ENCODE results near the gene SP140.
"Not testable (repeated sequence)": the region's sequence is repeated elsewhere in the genome, so short reads cannot be mapped to it uniquely, and the experiment has no call there.

SP140 gene

DNA sequence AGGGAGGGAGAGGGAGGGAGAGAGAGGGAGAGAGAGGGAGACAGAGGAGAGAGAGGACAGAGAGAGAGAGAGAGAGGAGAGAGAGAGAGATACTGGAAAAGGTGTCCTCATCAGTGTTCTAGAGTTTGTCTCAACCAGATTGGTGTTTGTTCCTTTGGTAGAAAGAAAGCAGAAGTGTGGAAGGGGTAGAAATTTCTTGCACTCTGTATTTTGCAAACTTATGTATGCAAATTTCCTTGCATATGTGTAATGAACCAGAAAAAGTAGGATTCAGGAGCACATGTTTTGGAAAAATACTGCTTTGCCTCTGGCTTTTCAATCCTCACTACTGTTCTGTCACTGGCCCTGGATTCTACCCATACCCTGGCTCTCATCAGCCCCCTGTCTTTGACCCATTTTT, 1.1 kb upstream of the SP140 start:
- in situ Hi-C loops (cut with HindIII; ENCODE audit: low sequenced_read_pairs): no loop called here

DNA sequence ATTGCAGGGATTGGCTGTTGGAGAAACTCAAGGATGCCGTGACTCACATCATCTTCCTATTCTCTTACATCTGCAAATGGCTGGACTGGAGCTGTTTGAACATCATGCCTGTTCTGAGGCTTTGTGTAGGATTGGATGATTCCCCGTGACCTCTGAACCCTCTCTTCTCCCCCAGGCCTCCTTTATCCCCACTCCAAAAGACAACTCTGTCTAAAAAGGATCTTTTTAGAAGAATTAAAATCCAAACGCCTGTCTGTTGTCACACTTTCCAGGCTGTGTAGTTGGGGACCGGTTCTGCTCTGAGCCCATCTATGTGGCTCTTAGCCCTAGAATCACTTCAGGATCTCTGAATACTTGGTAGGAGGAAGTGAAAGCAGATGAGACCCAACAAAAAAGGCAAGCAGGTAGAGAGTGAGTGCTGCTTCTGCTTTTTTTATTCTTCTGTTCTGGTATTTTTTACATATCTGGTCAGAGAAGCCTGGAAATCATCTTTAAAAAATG, 565 bp downstream of the SP140 start:
- in situ Hi-C loops (cut with HindIII; ENCODE audit: low sequenced_read_pairs): no loop called here

DNA sequence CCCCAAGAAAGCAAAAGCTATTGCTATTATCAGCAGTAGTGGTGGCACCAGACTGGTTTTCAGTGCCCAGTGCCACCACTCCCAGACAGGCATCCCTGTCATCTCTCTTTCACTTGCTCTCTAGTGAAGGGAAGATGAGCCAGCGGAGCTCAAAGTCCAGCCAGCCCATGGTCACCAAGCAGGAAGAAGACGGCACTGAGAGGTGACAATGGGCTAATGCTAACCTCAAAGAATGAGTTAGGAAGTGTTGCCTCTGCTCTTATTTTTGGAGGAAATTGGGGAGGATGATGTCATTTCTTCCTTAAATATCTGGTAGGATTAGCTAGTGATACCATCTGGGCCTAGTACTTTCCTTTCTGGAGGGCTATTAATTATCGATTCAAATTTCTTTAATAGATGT, 1.7 kb downstream of the SP140 start:
- in situ Hi-C loops (cut with HindIII; ENCODE audit: low sequenced_read_pairs): no loop called here

DNA sequence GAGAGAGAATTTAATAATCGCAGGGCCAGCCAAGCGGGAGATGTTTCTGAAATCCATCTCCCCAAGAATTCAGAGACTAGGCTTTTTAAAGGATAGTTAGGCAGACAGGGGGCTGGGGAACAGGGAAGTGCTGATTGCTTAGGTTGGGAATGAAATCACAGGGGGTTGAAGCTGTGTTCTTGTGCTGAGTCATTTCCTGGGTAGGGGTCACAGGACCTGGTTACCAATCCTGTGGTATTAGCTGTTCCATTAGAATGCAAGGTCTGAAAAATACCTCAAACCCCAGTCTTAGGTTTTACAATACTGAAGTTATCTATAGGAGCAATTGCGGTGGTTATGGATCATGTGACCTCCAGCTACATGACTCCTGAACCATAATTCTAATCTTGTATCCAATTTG, 4.6 kb downstream of the SP140 start:
- in situ Hi-C loops (cut with HindIII; ENCODE audit: low sequenced_read_pairs): no loop called here

DNA sequence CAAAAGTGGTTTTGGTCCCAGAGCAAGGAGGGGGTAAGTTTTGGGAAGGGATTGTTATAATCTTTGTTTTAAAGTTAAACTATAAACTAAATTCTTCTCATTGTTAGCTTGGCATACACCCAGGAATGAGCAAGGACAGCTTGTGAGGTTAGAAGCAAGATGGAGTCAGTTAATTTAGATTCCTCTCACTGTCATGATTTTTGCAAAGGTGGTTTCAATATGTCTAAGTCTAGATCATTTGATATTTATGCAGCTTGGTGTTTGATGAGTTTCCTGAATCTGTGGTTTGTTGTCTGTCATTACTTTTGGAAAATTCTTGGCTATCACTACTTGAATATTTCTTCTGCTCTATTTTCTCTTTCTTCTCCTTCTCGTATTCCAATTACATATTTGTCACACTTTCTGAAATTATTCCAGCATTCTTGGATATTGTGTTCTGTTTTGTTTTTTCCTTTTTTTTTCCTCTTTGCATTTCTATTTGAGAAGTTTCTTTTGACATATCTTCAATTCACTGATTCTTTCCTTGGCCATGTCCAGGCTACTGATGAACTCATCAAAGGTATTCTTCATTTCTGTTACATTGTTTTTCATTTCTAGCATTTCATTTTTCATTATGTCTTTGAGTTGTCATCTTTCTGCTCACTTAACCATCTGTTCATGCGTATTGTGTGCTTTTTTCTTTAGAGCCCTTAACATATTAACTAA, 5.1 kb downstream of the SP140 start:
- in situ Hi-C loops (cut with HindIII; ENCODE audit: low sequenced_read_pairs): no loop called here

DNA sequence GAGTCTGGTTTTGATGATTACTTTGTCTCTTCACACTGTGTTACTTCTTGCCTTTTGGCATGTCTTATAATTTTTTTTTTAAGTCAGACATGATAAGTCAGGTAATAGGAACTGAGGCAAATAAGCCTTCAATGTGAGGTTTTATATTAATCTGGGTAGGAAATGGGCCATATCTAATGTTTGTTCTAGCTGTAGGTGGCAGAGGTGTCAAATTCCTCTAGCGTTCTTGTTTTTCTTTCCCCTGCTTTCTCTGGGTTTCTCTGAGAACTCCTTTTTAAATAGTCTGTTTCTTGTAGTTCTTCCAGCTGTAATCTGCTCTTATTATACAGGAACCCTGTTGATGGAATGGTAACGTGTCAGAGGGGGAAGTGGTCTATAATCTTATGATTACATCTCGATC, 5.7 kb downstream of the SP140 start:
- in situ Hi-C loops (cut with HindIII; ENCODE audit: low sequenced_read_pairs): no loop called here

DNA sequence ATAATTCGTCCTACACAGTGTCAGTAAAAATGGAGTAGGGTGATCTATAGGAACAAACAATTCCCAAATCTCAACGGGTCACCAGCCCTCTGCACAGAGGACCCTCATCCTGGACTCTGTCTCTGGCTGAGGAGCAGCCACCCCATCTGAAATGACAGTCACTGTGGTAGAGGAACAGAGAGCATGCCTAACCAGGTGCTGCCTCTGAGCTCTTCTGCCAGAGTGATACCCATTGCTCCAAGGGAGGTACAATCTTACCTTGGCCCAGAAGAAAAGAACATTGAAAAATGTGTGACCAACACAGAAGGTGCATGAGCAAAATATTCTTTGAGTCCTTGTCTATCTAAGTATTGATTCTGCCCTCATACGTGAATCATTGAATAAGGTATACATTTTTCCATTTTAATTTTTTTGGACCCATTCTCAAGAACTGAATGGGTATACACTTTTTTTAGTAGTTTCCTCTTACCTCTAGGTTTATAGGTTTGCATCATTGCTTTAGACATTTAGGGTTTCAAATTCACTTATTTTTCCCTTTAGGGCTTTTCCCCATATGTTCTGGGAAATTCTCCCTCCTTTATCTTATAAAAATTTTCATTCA, 8.7 kb downstream of the SP140 start:
- in situ Hi-C loops (cut with HindIII; ENCODE audit: low sequenced_read_pairs): no loop called here

DNA sequence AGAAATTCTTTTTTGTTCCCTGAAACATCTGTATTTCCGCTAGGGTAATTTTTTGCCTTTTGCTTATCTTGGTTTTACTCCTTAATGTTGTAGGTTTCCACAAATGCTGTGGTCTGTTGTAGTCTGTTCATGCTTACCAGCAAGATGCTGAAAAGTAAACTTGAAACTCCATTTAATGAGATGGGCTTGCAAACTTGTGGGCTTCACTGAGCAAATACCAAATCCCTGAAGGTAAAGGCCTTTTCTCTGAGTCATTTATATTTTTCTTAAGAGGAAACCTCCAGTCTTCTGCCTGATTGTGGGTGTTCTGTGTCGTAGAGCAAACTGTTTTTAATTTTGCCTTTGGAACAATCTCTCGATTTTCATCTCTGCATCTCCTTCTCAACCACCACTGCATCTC, 9.3 kb downstream of the SP140 start:
- in situ Hi-C loops (cut with HindIII; ENCODE audit: low sequenced_read_pairs): no loop called here

DNA sequence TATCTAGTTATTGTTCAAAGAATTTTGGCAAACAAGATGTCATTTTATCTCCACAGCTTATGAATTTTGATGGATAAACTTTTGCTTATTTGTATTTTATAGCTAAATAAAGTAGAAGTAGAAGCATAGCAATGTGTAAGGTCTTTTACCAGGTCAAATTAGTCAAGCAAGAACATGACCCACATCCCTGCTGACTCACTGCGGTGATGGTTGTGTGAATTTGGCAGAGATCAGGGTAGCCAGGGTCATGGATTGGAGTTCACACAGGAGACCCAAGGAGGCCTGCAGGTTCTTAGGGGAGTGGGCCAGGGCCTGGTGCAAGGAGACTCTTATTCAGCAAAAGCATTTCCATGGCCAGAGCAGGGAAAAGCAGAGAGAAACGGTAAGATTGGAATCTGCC, 18.7 kb downstream of the SP140 start:
- in situ Hi-C loops (cut with HindIII; ENCODE audit: low sequenced_read_pairs): no loop called here

DNA sequence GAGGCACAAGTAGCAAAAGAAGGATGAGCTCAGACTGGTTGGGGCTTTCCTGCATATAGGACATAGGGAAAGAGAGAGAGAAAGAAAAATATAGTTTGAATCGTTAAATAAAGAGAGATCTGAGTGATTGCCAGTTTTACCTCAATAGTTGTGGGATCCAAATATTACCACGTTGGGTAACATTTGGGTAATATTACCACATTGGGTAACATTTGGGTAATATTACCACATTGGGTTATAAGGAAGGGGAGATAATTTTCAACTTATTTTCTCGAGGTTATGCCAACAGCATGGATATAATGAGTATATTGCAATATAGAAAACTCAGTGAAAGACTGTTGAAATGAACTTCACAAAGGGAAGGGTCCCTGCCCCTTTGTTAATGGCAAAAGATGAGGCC, 20.7 kb downstream of the SP140 start:
- in situ Hi-C loops (cut with HindIII; ENCODE audit: low sequenced_read_pairs): no loop called here

DNA sequence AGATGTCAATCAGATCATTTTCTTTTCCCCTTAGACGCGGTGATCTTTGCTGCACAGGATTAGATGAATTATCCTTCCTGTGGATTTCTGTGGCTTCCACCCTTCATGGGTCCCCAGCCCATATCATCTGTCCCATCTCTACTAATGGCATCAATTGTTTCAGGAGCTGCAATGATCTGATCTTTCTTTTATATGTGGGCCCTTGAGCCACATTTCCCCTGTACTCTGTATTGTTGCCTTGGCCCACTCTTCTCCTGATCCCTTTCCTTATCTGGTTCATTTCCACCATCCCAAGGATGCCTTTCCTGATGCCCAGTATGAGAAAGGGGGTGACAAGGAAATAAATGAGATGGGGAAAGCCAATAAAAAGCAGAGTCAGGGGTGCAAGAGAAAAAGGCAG, 24.7 kb downstream of the SP140 start:
- in situ Hi-C loops (cut with HindIII; ENCODE audit: low sequenced_read_pairs): no loop called here

DNA sequence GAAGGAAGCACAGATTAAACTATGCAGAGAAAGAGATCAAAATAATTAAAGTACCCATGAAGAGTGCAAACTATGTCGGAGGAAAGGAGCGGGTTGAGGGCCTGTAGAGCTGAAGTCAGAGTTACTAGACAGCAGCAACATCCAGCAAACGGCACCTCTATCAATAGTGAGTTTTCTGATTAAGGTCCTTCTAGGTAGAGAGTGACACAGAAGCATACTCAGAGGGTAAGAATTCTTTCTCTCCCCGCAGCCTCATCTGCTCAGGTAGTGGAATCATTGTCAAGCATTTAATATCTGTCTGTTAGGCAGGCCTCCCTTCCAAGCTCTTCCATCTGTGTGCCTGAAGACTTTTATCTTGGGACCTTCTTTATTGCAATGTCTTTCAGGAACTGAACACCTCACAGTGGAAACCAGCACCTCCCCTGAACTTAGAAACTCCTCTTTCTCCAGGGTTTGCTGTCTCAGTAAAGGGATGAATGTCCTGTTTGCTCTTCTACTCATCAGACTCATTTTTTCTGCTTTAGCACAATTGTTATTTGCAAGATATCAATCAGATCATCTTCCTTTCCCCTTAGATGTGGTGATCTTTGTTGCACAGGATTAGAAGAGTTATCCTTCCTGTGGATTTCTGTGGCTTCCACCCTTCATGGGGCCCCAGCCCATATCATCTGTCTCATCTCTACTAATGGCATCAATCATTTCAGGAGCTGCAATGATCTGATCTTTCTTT, 28.8 kb downstream of the SP140 start:
- in situ Hi-C loops (cut with HindIII; ENCODE audit: low sequenced_read_pairs): no loop called here

DNA sequence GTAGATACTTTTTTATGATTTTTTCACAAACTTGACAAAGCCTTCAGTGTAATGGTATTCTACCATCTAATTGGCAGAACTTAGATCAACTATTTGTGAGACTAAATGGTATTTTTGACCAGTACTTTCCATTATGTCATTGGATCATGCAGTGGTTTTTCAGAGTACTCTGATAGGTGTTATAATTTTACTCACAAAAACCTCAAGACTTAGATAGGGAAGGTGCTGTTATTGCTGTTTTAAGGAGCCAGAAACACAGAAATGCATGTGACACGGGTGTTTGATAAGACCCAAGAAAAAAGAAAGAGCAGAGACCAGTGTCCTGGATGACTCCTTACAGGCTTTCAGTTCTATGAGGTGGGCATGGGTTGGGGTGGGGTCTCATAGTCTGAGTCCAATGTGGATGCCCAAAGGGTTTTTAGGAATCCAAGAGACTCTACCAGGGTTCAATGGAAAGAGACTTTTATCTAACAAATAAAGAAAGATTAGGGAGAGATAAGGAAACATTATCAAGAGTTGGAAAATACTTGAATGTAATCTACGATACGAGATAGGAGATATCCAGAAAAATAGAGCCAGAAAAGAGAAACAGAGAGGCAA, 31.3 kb downstream of the SP140 start:
- in situ Hi-C loops (cut with HindIII; ENCODE audit: low sequenced_read_pairs): no loop called here

DNA sequence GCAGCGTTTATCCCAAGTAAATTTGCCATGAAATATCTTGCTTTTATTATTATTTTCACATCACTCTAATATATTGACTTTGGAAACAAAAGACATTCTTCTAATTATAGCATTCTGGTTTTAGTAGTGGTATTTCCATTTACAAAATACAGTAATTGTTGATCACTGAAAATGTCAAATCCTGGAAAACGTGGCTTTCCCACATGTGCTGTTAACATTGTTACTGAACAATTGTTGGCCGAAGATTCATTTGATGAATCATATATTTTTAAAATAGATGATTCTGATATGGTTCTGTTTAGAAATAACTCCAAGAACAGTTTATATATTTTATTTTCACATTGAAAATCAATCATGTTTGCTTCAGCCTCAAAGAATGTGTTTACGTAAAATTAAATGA, 32.9 kb downstream of the SP140 start:
- in situ Hi-C loops (cut with HindIII; ENCODE audit: low sequenced_read_pairs): no loop called here

DNA sequence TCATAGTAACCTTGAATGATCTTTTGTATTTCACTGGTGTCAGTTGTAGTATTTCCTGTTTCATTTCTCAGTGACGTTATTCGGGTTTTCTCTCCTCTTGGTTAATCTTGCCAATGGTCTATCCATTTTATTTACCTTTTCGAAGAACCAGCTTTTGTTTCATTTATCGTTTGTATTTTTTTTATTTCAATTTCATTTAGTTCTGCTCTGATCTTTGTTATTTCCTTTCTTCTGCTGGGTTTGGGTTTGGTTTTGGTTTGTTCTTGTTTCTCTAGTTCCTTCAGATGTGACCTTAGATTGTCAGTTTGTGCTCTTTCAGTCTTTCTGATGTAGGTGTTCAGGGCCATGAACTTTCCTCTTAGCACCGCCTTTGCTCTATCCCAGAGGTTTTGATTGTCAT, 36.7 kb downstream of the SP140 start:
- in situ Hi-C loops (cut with HindIII; ENCODE audit: low sequenced_read_pairs): no loop called here

DNA sequence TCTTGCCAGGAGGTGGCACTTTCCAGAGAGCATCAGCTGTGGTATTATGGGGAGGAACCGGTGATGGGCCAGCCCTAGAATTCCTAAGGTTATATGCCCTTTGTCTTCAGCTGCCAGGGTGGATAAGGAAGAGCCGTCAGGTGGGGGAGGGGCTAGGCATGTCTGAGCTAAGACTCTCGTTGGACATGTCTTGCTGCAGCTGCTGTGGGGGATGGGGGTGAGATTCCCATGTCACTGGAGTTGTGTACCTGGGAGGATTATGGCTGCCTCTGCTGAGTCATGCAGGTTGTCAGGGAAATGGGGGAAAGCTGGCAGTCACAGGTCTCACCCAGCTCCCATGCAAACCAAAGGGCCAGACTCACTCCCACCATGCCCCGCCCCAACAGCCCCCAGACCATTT, 39.4 kb downstream of the SP140 start:
- in situ Hi-C loops (cut with HindIII; ENCODE audit: low sequenced_read_pairs): not testable (repeated sequence)

DNA sequence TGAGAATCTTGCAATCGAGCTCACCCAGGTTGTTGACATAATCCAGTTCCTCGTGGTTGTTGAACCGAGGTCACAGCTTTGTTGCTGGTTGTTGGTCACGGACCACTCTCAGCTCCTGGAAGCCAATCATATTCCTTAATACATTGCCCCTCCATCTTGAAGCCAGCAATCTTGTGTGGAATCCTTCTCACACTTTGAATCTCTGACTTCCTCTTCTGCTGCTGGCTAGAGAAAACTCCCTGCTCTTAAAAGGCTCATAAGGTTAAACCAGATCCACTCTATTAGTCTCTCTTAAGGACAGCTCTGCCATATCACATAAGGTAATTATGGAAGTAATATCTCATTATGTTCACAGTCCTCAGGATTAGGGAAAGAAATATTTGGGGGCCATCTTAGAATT, 41.1 kb downstream of the SP140 start:
- in situ Hi-C loops (cut with HindIII; ENCODE audit: low sequenced_read_pairs): no loop called here

DNA sequence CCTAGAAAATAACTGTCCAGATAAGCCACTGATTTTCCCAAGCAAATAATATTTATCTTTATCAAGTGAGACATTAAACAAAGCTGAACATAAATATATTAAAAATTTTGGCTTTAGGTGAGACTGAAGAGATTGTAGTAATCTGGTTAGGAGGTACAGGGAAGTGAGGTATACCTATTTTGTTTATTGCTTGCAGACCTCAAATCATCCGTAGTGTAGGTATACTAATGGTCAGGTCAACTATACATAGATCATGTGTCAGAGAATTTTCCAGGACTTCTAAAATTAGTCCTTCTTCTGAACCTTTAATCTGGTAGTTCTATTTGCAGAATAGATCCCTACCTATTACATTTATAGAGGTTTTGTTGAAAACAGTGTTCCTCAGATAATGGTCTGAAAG, 41.5 kb downstream of the SP140 start:
- in situ Hi-C loops (cut with HindIII; ENCODE audit: low sequenced_read_pairs): no loop called here

DNA sequence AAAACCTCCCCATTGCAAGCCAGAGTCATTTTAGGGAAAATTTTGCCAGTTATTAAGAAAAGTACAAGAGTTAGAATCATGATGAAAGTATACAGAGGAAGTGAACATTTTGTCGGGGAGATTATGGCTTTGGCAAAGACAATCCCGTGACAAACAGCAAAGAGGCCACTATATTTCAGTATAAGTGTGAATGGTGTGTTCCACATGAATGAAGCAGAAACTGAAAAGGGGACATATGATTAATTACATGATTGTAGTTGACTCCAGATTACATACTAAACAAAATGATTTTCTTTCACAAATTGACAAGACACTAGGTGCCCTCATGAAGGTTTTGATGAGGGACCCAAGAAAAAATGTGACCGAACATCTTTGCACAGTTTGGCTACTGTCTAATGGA, 42.0 kb downstream of the SP140 start:
- in situ Hi-C loops (cut with HindIII; ENCODE audit: low sequenced_read_pairs): no loop called here

DNA sequence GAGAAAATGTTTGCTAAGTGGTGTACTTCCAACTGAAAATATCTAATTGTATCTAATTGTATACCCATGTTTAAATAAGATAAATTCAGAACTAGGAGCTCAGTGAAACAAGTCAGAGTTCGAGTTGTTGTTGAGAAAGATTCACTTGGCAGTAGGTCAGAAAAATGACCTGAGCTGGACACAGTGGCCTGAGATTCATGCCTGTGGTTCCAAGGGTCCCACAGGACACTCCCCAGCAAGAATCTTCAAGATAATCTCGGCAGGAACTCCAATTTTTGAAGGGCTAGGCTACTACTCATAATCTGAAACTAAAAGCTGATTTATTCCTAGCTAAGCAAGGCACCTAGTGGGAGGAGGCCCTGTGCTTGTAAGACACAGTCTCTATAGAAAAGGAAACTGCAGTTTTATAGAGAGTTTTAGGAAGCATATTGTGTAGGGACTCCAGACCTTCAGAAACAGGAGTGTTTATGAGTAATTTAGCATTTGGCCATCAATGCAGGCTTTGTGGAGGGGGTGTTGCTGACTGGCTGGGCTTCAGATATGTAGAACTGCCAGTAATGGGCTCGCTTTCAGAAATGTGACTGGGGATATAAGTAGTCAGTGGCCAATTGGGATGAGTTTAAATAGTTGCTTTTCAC, 43.2 kb downstream of the SP140 start:
- in situ Hi-C loops (cut with HindIII; ENCODE audit: low sequenced_read_pairs): no loop called here

DNA sequence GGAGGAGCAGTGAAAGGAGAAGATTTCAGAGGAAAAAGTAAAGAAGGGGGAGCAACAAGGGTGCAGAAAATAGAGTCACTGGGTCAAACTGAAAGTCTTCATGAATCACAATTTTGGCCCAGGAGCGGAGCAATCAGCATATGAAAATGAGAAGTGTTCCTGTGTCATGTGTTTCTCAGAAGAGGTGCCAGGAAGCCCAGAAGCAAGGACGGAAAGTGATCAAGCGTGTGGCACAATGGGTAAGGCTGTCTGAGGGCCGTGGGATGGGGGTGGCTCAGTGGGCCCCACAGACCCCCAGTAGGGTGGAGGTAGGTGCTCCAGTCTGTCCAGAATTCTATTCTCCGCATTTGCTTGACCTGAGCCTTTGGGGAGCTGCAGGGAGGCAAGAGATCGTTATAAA, 44.2 kb downstream of the SP140 start:
- in situ Hi-C loops (cut with HindIII; ENCODE audit: low sequenced_read_pairs): no loop called here
